SK-N-SH treated with all-trans-retinoic acid at 6 μM for 48 hours (cell line): ENCODE measurements around the gene MYO16.

ENCODE experiments used
- CSDC2 ChIP-seq: fragments of 250-450 bp; sonication (Bioruptor Pico); IDR thresholded peaks from 2 replicates; pipeline ENCODE4 v1.5.0; 2020; ENCODE audit warnings: mild to moderate bottlenecking, moderate library complexity
- ESRRG ChIP-seq: fragments of 250-450 bp; sonication (Bioruptor Pico); IDR thresholded peaks from 2 replicates; pipeline ENCODE4 v1.6.1; 2021; ENCODE audit warnings: mild to moderate bottlenecking
- PATZ1 ChIP-seq: fragments of 250-450 bp; sonication (Bioruptor Pico); IDR thresholded peaks from 2 replicates; pipeline ENCODE4 v1.8.0; 2020; ENCODE audit warnings: mild to moderate bottlenecking, moderate library complexity, borderline replicate concordance
- ZC3H10 ChIP-seq: fragments of 250-450 bp; sonication (Bioruptor Pico); IDR thresholded peaks from 2 replicates; pipeline ENCODE4 v1.5.1; 2021; ENCODE audit warnings: mild to moderate bottlenecking, moderate library complexity
- ZFP30 ChIP-seq: fragments of 450-650 bp; formaldehyde crosslinking; IDR thresholded peaks from 2 replicates; pipeline ENCODE4 v1.5.0; 2022; ENCODE audit warnings: mild to moderate bottlenecking, moderate library complexity
- ZNF8 ChIP-seq: fragments of 450-650 bp; formaldehyde crosslinking; IDR thresholded peaks from 2 replicates; pipeline ENCODE4 v1.5.0; 2020; ENCODE audit warnings: mild to moderate bottlenecking, moderate library complexity

GRCh38 chr13:109130093-109130835 is 500.9 kb downstream of the MYO16 start:
- no peak for TF ChIP-seq PATZ1 (CRISPR knock-in tag)
- TF ChIP-seq CSDC2, result no peak
- TF ChIP-seq ESRRG, result no peak
- TF ChIP-seq ZC3H10 (CRISPR knock-in tag), result no peak
- no peak for TF ChIP-seq ZNF8 (CRISPR knock-in tag)
- no peak for TF ChIP-seq ZFP30 (CRISPR knock-in tag)
